GM12878 (cell line): ENCODE results near the gene ZFYVE21. TPM values are rescaled to one million over a fixed set of nuclear protein-coding genes. Genes with fewer than 3 reads are reported as not detected.

ENCODE experiments used
- ATAC-seq: fragments of 200-7000 bp; cut with Tn5 transposase; 3 replicates; pipeline ENCODE4 v1.9.1; 2020; ENCODE audit warnings: mild to moderate bottlenecking, moderate library complexity
- BruUV-seq: library from RNA; stranded (reverse); fragments of 400-500 nt; replicated peaks from 2 replicates; lab custom pipeline; 2021; lab: Mats Ljungman, UMichigan
- CTCF ChIA-PET: fragments of 300-600 bp; sonication (Branson Sonifier 250); formaldehyde crosslinking; extraction: SDS; loops from one replicate; lab custom pipeline; 2021; ENCODE audit warnings: inconsistent platforms; lab: Yijun Ruan, JAX
- POLR2A ChIA-PET: fragments of 350-600 bp; formaldehyde crosslinking; extraction: SDS; loops from one replicate; lab custom pipeline; 2021; ENCODE audit warnings: inconsistent platforms; lab: Charles Lee
- RAD21 ChIA-PET: fragments of 300-600 bp; sonication (Branson Sonifier 250); formaldehyde crosslinking; loops from one replicate; lab custom pipeline; 2023; ENCODE audit warnings: antibody characterized with exemption; ENCODE audit not compliant: unreplicated experiment; lab: Charles Lee
- SMC1A ChIA-PET: fragments of 300-600 bp; sonication (Branson Sonifier 250); formaldehyde crosslinking; loops from one replicate; lab custom pipeline; 2023; ENCODE audit not compliant: unreplicated experiment, uncharacterized antibody; lab: Charles Lee
- DNase-seq: peaks from one replicate; pipeline ENCODE4 v3.0.0-alpha.2; 2011; ENCODE audit warnings: low read depth, low spot score
- FAIRE-seq: peaks from 3 replicates; lab custom pipeline; 2011; peaks lifted over from hg19 to GRCh38; lab: Jason Lieb, UNC
- H2AFZ ChIP-seq: 2 replicates; pipeline ENCODE4 v1.6.0; 2011; ENCODE audit warnings: low read depth, low read length, control low read depth; ENCODE audit not compliant: control insufficient read depth
- H3K27ac ChIP-seq: 2 replicates; pipeline ENCODE4 v1.5.1; 2011; ENCODE audit warnings: control low read depth; ENCODE audit not compliant: control insufficient read depth, insufficient read depth
- H3K27me3 ChIP-seq, 2 experiments: replicated peaks in 1 of 2; 2 replicates each; pipeline versions ENCODE4 v1.6.0 to v1.6.1; 2011; ENCODE audit warnings: low read length in 1 of 2; ENCODE audit not compliant: control insufficient read depth in 2 of 2, insufficient read depth in 2 of 2
- H3K36me3 ChIP-seq, 2 experiments: 2 replicates each; pipeline ENCODE4 v1.5.1; 2011; ENCODE audit warnings: low read length in 1 of 2; ENCODE audit not compliant: control insufficient read depth in 2 of 2, insufficient read depth in 2 of 2
- H3K4me1 ChIP-seq: 2 replicates; pipeline ENCODE4 v1.6.1; 2011; ENCODE audit warnings: mild to moderate bottlenecking, low read length, moderate library complexity, mixed read lengths; ENCODE audit not compliant: control insufficient read depth, insufficient read depth
- H3K4me2 ChIP-seq: 2 replicates; pipeline ENCODE4 v1.6.0; 2011; ENCODE audit warnings: control low read depth; ENCODE audit not compliant: control insufficient read depth, insufficient read depth
- H3K4me3 ChIP-seq: fragments of 200-600 bp; sonication (generic); 2 replicates; pipeline ENCODE4 v1.5.1; 2016
- H3K79me2 ChIP-seq: 2 replicates; pipeline ENCODE4 v1.6.0; 2011; ENCODE audit warnings: low read length; ENCODE audit not compliant: control insufficient read depth, insufficient read depth
- H3K9ac ChIP-seq: 2 replicates; pipeline ENCODE4 v1.8.0; 2011; ENCODE audit warnings: low read length, control low read depth, mixed read lengths; ENCODE audit not compliant: control insufficient read depth, insufficient read depth
- H3K9me3 ChIP-seq: replicated peaks from 3 replicates; pipeline ENCODE4 v1.5.1; 2011; ENCODE audit warnings: mild to moderate bottlenecking, low read length; ENCODE audit not compliant: control insufficient read depth, insufficient read depth
- H4K20me1 ChIP-seq: 2 replicates; pipeline ENCODE4 v1.6.0; 2011; ENCODE audit not compliant: control insufficient read depth, insufficient read depth
- JUNB ChIP-seq: IDR thresholded peaks from 2 replicates; pipeline ENCODE4 v1.6.1; 2016; ENCODE audit warnings: antibody characterized with exemption, mild to moderate bottlenecking
- NFIC ChIP-seq: IDR thresholded peaks from 2 replicates; pipeline ENCODE4 v1.6.1; 2012; ENCODE audit warnings: low read depth, mild to moderate bottlenecking, inconsistent platforms, low read length, moderate library complexity
- NFYB ChIP-seq: IDR thresholded peaks from 2 replicates; pipeline ENCODE4 v1.6.1; 2011; ENCODE audit warnings: low read depth, mild to moderate bottlenecking, low read length, improper control_type of control experiment, moderate library complexity; ENCODE audit not compliant: insufficient read depth
- ZNF687 ChIP-seq: fragments of 450-650 bp; IDR thresholded peaks from 2 replicates; pipeline ENCODE4 v1.6.1; 2017; ENCODE audit warnings: mild to moderate bottlenecking, moderate library complexity
- WGBS: methylation state at CpG from one replicate; pipeline ENCODE4 v1.1.6; 2016; ENCODE audit warnings: low lambda C conversion rate; ENCODE audit not compliant: insufficient replicate concordance, insufficient coverage; ENCODE audit errors: missing lambda C conversion rate; 5-methylcytosine and 5-hydroxymethylcytosine counted together
- in situ Hi-C: fragments of 300-500 bp; cut with MboI; formaldehyde crosslinking; loops from 9 replicates; pipeline ENCODE4 v1.14.3; 2018; ENCODE audit warnings: mixed read lengths
- intact Hi-C: fragments of 100-400 bp; cut with micrococcal nuclease; formaldehyde crosslinking; loops from one replicate; pipeline ENCODE4 v1.14.2; 2022; ENCODE audit not compliant: unreplicated experiment
- polyA plus RNA-seq, 11 experiments: library from polyadenylated mRNA; depleted of rRNA in 4 of 11; unstranded in 6 of 11; stranded (reverse) in 5 of 11; fragments of >200 nt; fragmentation: Nextera tagmentation in 4 of 11; fragmentation: Illumina TruSeq in 1 of 11; extraction: Ambion mirVana in 4 of 11; extraction: Trizol in 1 of 11; gene quantifications; 1 replicate in 1 of 11; 2 replicates in 10 of 11; pipeline versions ENCODE4 v1.2.1 to v1.2.3, GENCODE V29; 2011 to 2016; ENCODE audit warnings: inconsistent platforms in 2 of 11, missing spikeins in 2 of 11, low read depth in 1 of 11
- total RNA-seq, 4 experiments: library from RNA; depleted of rRNA in 3 of 4; stranded (reverse); fragments of >200 nt in 3 of 4; fragmentation: Illumina TruSeq in 1 of 4; extraction: Trizol in 1 of 4; gene quantifications; 2 replicates each; pipeline versions ENCODE4 v1.2.1 to v1.2.3, GENCODE V29; 2013 to 2021

ZFYVE21 gene
- total and polyA plus RNA-seq, 10 of the 15 experiments (the other 5 are each of a cell fraction or from before 2014, with no cell fraction given), result 0.79 to 21.7 (median 13.8) TPM

GRCh38 chr14:103692159-103692558, 23.5 kb upstream of the ZFYVE21 start:
- intact Hi-C loops, result no loop called here
- no peaks in the 10 kb centered on the region for H3K27me3 ChIP-seq
- ChIA-PET RAD21 (interaction anchor here (0.6 to 1.6 kb wide), 3 partner anchors 12 to 32 kb away, joined by 3 to 4 read pairs (median 4); partner anchors contain the start of genes XRCC3 and ZFYVE21), CTCF (interaction anchor here (1.4 kb wide), 1 partner anchor 13 kb away, joined by 6 read pairs; no protein-coding TSS in a partner anchor)
- no peak for FAIRE-seq
- no peak for TF ChIP-seq ZNF687
- no peak for TF ChIP-seq JUNB
- TF ChIP-seq NFYB, result no peak
- TF ChIP-seq NFIC, result no peak
- TF ChIP-seq, all 136 proteins: peak for 0
- BruUV-seq, result no TSS peak
- Histone ChIP-seq H2AFZ (no peak overlapping the region; the same call in 1 of the 2 replicates), H3K27ac (peak overlapping the region; percentile 30), H3K4me2 (peak overlapping the region; percentile 86; the same call in 1 of the 2 replicates), H3K9me3 (no peaks in the 10 kb centered on the region), H3K9ac (no peak overlapping the region; the same call in 1 of the 2 replicates), H3K79me2 (peaks cover 11% of the 10 kb centered on the region), H3K4me1 (peaks cover 38% of the 10 kb centered on the region), H3K36me3 (peaks cover 7 to 17% of the 10 kb centered on the region in 2 experiments), H3K4me3 (no peak overlapping the region), H4K20me1 (no peaks in the 10 kb centered on the region)
- DNase-seq, result peak; percentile 20
- SMC1A ChIA-PET, result interaction anchor here (1.7 kb wide), 1 partner anchor 25 kb away, joined by 3 read pairs; no protein-coding TSS in a partner anchor
- in situ Hi-C loops, result no loop called here
- peak; percentile 20 for ATAC-seq
- POLR2A ChIA-PET, result no interaction called here
- 37% methylated on average over 17 of the region's 17 CpGs for WGBS
